HG03103 (cell line): Measurements from ENCODE around the gene NPIPA8.
"Not testable (repeated sequence)": the region's sequence is repeated elsewhere in the genome, so short reads cannot be mapped to it uniquely, and the experiment has no call there.

Experiments used
- ATAC-seq: cut with Tn5 transposase; IDR thresholded peaks from one replicate; pipeline ENCODE4 v1.9.1; 2021; ENCODE audit warnings: low read depth; ENCODE audit not compliant: unreplicated experiment

NPIPA8 gene

DNA sequence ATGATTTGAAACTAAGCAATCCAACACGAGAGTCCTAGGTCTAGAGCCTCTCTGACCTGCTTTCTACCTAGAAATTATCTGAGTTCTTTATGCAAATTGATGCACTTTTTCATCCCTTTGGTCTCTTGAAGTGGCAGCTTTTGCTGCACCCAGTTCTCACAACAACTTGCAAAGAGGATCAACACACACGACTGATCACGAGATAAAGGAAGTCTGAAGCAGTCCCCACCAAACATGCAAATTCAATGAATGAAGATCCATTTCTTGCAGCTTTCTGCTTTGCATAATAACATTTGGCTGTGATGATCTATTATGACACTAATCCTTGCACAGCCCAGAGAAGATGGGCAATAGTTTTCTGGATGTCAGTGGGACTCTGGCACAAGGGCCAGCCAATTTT is 56.2 kb downstream of the NPIPA8 start:
- not testable (repeated sequence) for ATAC-seq

DNA sequence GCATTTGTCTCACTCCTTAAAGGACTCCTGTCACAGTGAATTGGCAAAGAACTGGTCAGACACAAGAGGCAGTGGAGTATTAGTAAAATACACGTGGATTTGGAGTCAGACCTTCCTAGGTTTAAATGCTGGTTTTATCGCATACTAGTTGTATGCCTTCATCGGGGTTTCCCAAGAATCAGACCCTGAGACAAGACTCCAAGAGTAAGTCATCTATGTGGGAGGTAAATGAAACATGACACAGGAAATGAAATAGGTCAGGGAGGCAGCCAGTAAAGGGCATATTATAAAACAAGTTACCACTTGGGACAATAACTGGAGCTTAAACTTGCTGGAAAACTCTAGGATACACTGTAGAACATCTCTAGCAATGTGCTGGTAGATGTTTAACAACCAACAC is 59.8 kb downstream of the NPIPA8 start:
- not testable (repeated sequence) for ATAC-seq

DNA sequence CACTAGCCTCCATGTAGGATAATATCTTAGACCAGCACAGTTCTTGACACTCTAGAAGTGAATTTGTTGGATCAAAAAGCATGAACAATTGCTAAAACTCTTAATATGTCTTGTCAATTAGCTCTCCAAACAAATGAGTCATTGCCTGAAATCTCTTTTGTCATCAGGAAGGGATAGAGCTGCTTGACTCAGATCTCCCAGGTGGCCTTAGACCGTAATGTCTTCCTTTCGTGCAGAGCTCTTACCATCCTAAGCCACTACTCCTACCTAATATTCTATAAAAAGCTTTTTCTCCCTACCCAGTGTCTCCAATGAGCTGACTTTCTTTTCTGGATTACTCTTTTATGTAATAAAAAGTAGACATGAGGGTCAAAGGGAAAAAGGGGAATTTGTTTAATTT is 66.4 kb downstream of the NPIPA8 start:
- ATAC-seq, result not testable (repeated sequence)
